IMR-90 (cell line): ENCODE data around the gene COX8C. TPM values are rescaled to one million over a fixed set of nuclear protein-coding genes. Genes with fewer than 3 reads are reported as not detected.
A peak's percentile ranks its signal among the peaks of the same experiment; 100 is the strongest.

ENCODE experiments used
- ATAC-seq: fragments of 200-7000 bp; cut with Tn5 transposase; 2 replicates; pipeline ENCODE4 v1.9.1; 2020; ENCODE audit warnings: low read depth, mild to moderate bottlenecking, moderate library complexity
- BruUV-seq: library from RNA; stranded (reverse); fragments of 400-500 nt; replicated peaks from 2 replicates; lab custom pipeline; 2021; lab: Mats Ljungman, UMichigan
- CTCF ChIA-PET: fragments of 300-600 bp; formaldehyde crosslinking; extraction: SDS; loops from one replicate; lab custom pipeline; 2021; ENCODE audit warnings: antibody characterized with exemption; lab: Yijun Ruan, JAX
- POLR2A ChIA-PET: fragments of 300-600 bp; sonication (Branson Sonifier 250); formaldehyde crosslinking; loops from one replicate; lab custom pipeline; 2022; ENCODE audit warnings: antibody characterized with exemption; ENCODE audit not compliant: unreplicated experiment; lab: Charles Lee
- DNase-seq: peaks from one replicate; pipeline ENCODE4 v3.0.0; 2013
- H2AFZ ChIP-seq: replicated peaks from 2 replicates; pipeline ENCODE3; 2013; ENCODE audit warnings: low read length, mild to moderate bottlenecking; ENCODE audit not compliant: poor library complexity
- H2AK5ac ChIP-seq: 2 replicates; pipeline ENCODE4 v1.6.1; 2013; ENCODE audit warnings: low read depth, low read length, inconsistent platforms
- H2AK9ac ChIP-seq: replicated peaks from 2 replicates; pipeline ENCODE3; 2013; ENCODE audit warnings: mild to moderate bottlenecking, low read depth, low read length, moderate library complexity; ENCODE audit not compliant: poor library complexity
- H2BK120ac ChIP-seq: 2 replicates; pipeline ENCODE4 v1.6.1; 2013; ENCODE audit warnings: low read depth, low read length, inconsistent platforms
- H2BK15ac ChIP-seq: 3 replicates; pipeline ENCODE4 v1.6.1; 2013; ENCODE audit warnings: low read depth, low read length, inconsistent platforms
- H2BK20ac ChIP-seq: 2 replicates; pipeline ENCODE4 v1.6.1; 2013; ENCODE audit warnings: low read depth, mild to moderate bottlenecking, inconsistent platforms, low read length, moderate library complexity
- H2BK5ac ChIP-seq: 2 replicates; pipeline ENCODE4 v1.6.1; 2013; ENCODE audit warnings: mild to moderate bottlenecking, low read depth, low read length, inconsistent platforms; ENCODE audit not compliant: poor library complexity, severe bottlenecking
- H3K14ac ChIP-seq: replicated peaks from 2 replicates; pipeline ENCODE4 v1.6.1; 2013; ENCODE audit warnings: low read depth, low read length, inconsistent platforms
- H3K18ac ChIP-seq: 2 replicates; pipeline ENCODE4 v1.6.1; 2013; ENCODE audit warnings: low read depth, low read length, control low read depth
- H3K23ac ChIP-seq: 2 replicates; pipeline ENCODE4 v1.6.1; 2013; ENCODE audit warnings: low read depth, low read length, inconsistent platforms
- H3K27ac ChIP-seq: 2 replicates; pipeline ENCODE4 v1.5.1; 2013; ENCODE audit warnings: mild to moderate bottlenecking, control low read depth, low read length; ENCODE audit not compliant: insufficient read depth
- H3K27me3 ChIP-seq: 2 replicates; pipeline ENCODE4 v1.6.1; 2013; ENCODE audit warnings: low read length; ENCODE audit not compliant: control insufficient read depth, insufficient read depth
- H3K36me3 ChIP-seq: 2 replicates; pipeline ENCODE4 v1.6.1; 2013; ENCODE audit warnings: low read length, mixed read lengths; ENCODE audit not compliant: control insufficient read depth, insufficient read depth
- H3K4ac ChIP-seq: 2 replicates; pipeline ENCODE4 v1.6.1; 2013; ENCODE audit warnings: low read depth, low read length, inconsistent platforms
- H3K4me1 ChIP-seq: 2 replicates; pipeline ENCODE4 v1.6.1; 2013; ENCODE audit warnings: low read length, mixed read lengths; ENCODE audit not compliant: control insufficient read depth, insufficient read depth
- H3K4me2 ChIP-seq: 2 replicates; pipeline ENCODE4 v1.6.1; 2013; ENCODE audit warnings: low read depth, mild to moderate bottlenecking, control low read depth, low read length, moderate library complexity
- H3K4me3 ChIP-seq: 2 replicates; pipeline ENCODE4 v1.5.1; 2013; ENCODE audit warnings: low read depth, mild to moderate bottlenecking, control low read depth, low read length, moderate library complexity; ENCODE audit not compliant: insufficient read depth
- H3K56ac ChIP-seq: 2 replicates; pipeline ENCODE4 v1.6.1; 2013; ENCODE audit warnings: low read length, inconsistent platforms; ENCODE audit not compliant: insufficient read depth; ENCODE audit errors: extremely low read depth
- H3K79me1 ChIP-seq, 2 experiments: 2 replicates each; pipeline ENCODE4 v1.6.1; 2013; ENCODE audit warnings: low read length in 2 of 2, inconsistent platforms in 1 of 2, low read depth in 1 of 2
- H3K9ac ChIP-seq: 2 replicates; pipeline ENCODE4 v1.6.1; 2013; ENCODE audit warnings: low read depth, low read length, control low read depth
- H3K9me1 ChIP-seq: 2 replicates; pipeline ENCODE4 v1.6.1; 2013; ENCODE audit warnings: low read length, inconsistent platforms; ENCODE audit not compliant: insufficient read depth
- H3K9me3 ChIP-seq: 2 replicates; pipeline ENCODE4 v1.6.1; 2013; ENCODE audit warnings: low read length; ENCODE audit not compliant: control insufficient read depth, insufficient read depth
- H4K20me1 ChIP-seq: 2 replicates; pipeline ENCODE4 v1.6.1; 2013; ENCODE audit warnings: low read length, inconsistent platforms; ENCODE audit not compliant: insufficient read depth
- H4K5ac ChIP-seq: 2 replicates; pipeline ENCODE4 v1.6.1; 2013; ENCODE audit warnings: mild to moderate bottlenecking, low read depth, low read length, control low read depth
- H4K8ac ChIP-seq, 2 experiments: 2 replicates each; pipeline ENCODE4 v1.6.1; 2013; ENCODE audit warnings: low read depth in 2 of 2, low read length in 2 of 2, control low read depth in 1 of 2, inconsistent platforms in 1 of 2
- H4K91ac ChIP-seq: 2 replicates; pipeline ENCODE4 v1.6.1; 2013; ENCODE audit warnings: low read depth, low read length, inconsistent platforms; ENCODE audit not compliant: insufficient read depth
- BHLHE40 ChIP-seq: fragments of 150-350 bp; IDR thresholded peaks from 2 replicates; pipeline ENCODE4 v1.6.1; 2016; ENCODE audit warnings: mild to moderate bottlenecking, low read depth, low read length
- CEBPB ChIP-seq: IDR thresholded peaks from 2 replicates; pipeline ENCODE4 v1.6.1; 2012; ENCODE audit warnings: low read depth, low read length, improper control_type of control experiment
- MAZ ChIP-seq: IDR thresholded peaks from 2 replicates; pipeline ENCODE4 v1.6.1; 2012; ENCODE audit warnings: low read depth, mild to moderate bottlenecking, low read length, improper control_type of control experiment, moderate library complexity, borderline replicate concordance
- MXI1 ChIP-seq: IDR thresholded peaks from 2 replicates; pipeline ENCODE4 v1.6.1; 2012; ENCODE audit warnings: low read depth, mild to moderate bottlenecking, low read length, moderate library complexity, borderline replicate concordance
- RAD21 ChIP-seq: IDR thresholded peaks from 2 replicates; pipeline ENCODE4 v1.6.1; 2012; ENCODE audit warnings: low read length, improper control_type of control experiment
- RCOR1 ChIP-seq: IDR thresholded peaks from 2 replicates; pipeline ENCODE4 v1.6.1; 2012; ENCODE audit warnings: mild to moderate bottlenecking, low read length, improper control_type of control experiment; ENCODE audit not compliant: insufficient replicate concordance
- RFX5 ChIP-seq: IDR thresholded peaks from 2 replicates; pipeline ENCODE4 v1.8.0; 2012; ENCODE audit warnings: low read depth, mild to moderate bottlenecking, low read length, moderate library complexity
- WGBS, 2 experiments: methylation state at CpG; one replicate each; pipeline versions ENCODE4 v1.1.5 to v1.1.7; 2013; ENCODE audit warnings: missing lambda C conversion rate in 2 of 2; ENCODE audit not compliant: insufficient read length in 1 of 2; ENCODE audit errors: extremely low coverage in 2 of 2; 5-methylcytosine and 5-hydroxymethylcytosine counted together
- dilution Hi-C: fragments of 300-500 bp; cut with HindIII; formaldehyde crosslinking; loops from one replicate; pipeline ENCODE4 v1.14.3; 2018; ENCODE audit warnings: low sequenced_read_pairs; ENCODE audit not compliant: unreplicated experiment
- in situ Hi-C: fragments of 300-500 bp; cut with MboI; formaldehyde crosslinking; loops from 3 replicates; pipeline ENCODE4 v1.14.3; 2019; ENCODE audit warnings: low sequenced_read_pairs, inconsistent platforms, mixed read lengths
- intact Hi-C: fragments of 100-400 bp; cut with micrococcal nuclease; formaldehyde crosslinking; loops from 2 replicates; pipeline ENCODE4 v1.10.0; 2022
- polyA plus RNA-seq, 3 experiments: library from polyadenylated mRNA; depleted of rRNA; stranded (reverse); fragments of >200 nt; gene quantifications; 2 replicates each; pipeline ENCODE4 v1.2.3, GENCODE V29; 2012; ENCODE audit warnings: low replicate concordance in 1 of 3
- total RNA-seq: library from RNA; depleted of rRNA; stranded (reverse); fragments of >200 nt; gene quantifications from 2 replicates; pipeline ENCODE4 v1.2.3, GENCODE V29; 2012

The COX8C gene
- total and polyA plus RNA-seq, 2 of the 4 experiments (the other 2 are of a cell fraction) = not detected

- POLR2A ChIA-PET = no interaction called here
- Histone ChIP-seq H2BK5ac (no peak overlapping the region), H2AK5ac (0 out of 2 replicates have a peak overlapping the region, but pooled peaks have one; percentile 15), H3K14ac (no peak overlapping the region), H3K9me3 (no peaks in the 10 kb centered on the region), H3K4me2 (no peak overlapping the region), H2AFZ (no peak overlapping the region), H4K20me1 (peaks cover 41% of the 10 kb centered on the region), H3K4me1 (peaks cover 17% of the 10 kb centered on the region), H2AK9ac (no peak overlapping the region), H3K56ac (no peak overlapping the region), H3K9me1 (peaks cover 17% of the 10 kb centered on the region), H3K23ac (peak overlapping the region; percentile 36), H4K91ac (no peak overlapping the region), H3K18ac (no peak overlapping the region), H3K4me3 (no peak overlapping the region), H3K27ac (no peak overlapping the region), H2BK120ac (no peak overlapping the region), H4K5ac (no peak overlapping the region), H3K79me1 (peaks cover 35 to 75% of the 10 kb centered on the region in 2 experiments), H4K8ac (no peak overlapping the region), H3K36me3 (0 out of 2 replicates have a peak, but pooled peaks cover 1% of the 10 kb centered on the region), H2BK15ac (no peak overlapping the region), H3K27me3 (no peaks in the 10 kb centered on the region), H3K9ac (no peak overlapping the region), H2BK20ac (no peak overlapping the region), H3K4ac (no peak overlapping the region)
- BruUV-seq = no TSS peak
- dilution Hi-C loops = no loop called here
- DNase-seq = no peak
- in situ Hi-C loops = loop anchor here (25.0 kb wide), 1 partner anchor 1791 kb away; the partner anchor contains the start of gene PPP4R3A
- 100% methylated on average over 1 of the region's 12 CpGs; no CpG with 5 or more reads in 1 of the 2 experiments for WGBS, 2 experiments
- TF ChIP-seq MAZ (no peak), CEBPB (no peak), RCOR1 (no peak), RFX5 (no peak), RAD21 (no peak), MXI1 (no peak), BHLHE40 (no peak)
- intact Hi-C loops = no loop called here
- CTCF ChIA-PET = no interaction called here
- ATAC-seq = no peak
Measured at GRCh38 chr14:93302688-93303581, 44.0 kb upstream of the COX8C start.
